GM19239 (cell line): ENCODE data around the gene NUP43.
"Not testable (repeated sequence)": the region's sequence is repeated elsewhere in the genome, so short reads cannot be mapped to it uniquely, and the experiment has no call there.

Experiments
- DNase-seq: peaks from one replicate; pipeline ENCODE4 v3.0.0; 2011; ENCODE audit warnings: low spot score; ENCODE audit not compliant: insufficient read length
- FAIRE-seq: peaks from 2 replicates; lab custom pipeline; 2011; peaks lifted over from hg19 to GRCh38; lab: Jason Lieb, UNC

The NUP43 gene

GRCh38 chr6:149699150-149699549 is 47.2 kb downstream of the NUP43 start:
- DNase-seq (no peak), FAIRE-seq (no peak)

DNA sequence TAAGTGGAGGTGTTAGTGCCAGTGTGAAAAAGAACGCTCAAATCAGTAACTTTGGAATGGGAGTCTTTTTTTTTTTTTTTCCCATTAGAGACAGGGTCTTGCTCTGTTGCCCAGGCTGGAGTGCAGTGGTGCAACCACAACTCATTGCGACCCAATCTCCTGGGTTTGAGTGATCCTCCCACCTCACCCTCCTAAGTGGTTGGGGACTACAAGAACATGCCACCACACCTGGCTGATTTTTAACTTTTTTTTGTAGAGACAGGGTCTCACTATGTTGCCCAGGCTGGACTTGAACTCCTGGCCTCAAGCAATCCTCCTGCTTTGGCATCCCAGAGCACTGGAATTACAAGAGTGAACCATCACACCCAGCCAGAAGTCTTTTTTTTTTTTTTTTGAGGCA is 48.2 kb downstream of the NUP43 start:
- DNase-seq, result no peak
- FAIRE-seq, result peak; percentile 14

- no peak for DNase-seq
- no peak for FAIRE-seq
Measured at GRCh38 chr6:149696901-149697300, 49.4 kb downstream of the NUP43 start.

DNA sequence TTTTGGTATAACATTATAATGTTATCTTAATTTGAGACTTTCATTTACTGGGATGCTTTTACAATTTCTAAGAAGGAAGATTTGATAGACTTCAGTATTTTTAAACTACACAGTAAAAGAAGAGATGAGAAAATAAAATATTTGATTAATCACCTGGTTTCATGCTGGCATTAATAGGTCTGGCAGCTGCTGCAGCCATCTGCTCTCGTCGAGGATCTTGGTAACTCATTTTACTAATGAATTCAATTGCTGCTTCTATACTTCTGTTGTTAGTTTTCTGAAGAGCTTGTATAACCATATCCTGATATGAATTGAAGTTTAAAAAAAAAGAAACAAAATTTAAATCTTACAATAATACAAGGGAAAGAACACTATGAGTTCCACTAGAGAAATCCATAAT is 51.4 kb downstream of the NUP43 start:
- no peak for DNase-seq
- no peak for FAIRE-seq

GRCh38 chr6:149691201-149691600 is 55.1 kb downstream of the NUP43 start:
- DNase-seq (no peak), FAIRE-seq (no peak)

DNA sequence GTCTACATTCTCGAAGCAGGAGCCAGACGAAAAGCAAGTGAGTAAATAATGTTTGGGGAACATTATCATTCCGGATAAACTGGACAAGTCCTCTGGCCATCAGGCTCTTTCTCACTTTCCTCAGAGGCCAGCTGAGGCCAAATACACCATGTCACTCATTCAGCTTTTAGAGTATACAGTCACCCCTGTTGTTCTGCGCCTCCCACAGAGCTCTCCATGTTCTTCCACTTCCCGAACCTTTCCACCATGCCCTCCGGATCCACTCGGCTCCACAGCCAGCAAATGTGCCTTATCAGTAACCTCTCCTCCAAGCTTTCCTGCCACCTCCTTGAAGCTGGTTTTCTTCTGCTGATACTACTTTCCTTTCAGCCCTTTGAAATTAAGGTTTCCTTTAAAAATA is 60.1 kb downstream of the NUP43 start:
- no peak for FAIRE-seq
- no peak for DNase-seq

DNA sequence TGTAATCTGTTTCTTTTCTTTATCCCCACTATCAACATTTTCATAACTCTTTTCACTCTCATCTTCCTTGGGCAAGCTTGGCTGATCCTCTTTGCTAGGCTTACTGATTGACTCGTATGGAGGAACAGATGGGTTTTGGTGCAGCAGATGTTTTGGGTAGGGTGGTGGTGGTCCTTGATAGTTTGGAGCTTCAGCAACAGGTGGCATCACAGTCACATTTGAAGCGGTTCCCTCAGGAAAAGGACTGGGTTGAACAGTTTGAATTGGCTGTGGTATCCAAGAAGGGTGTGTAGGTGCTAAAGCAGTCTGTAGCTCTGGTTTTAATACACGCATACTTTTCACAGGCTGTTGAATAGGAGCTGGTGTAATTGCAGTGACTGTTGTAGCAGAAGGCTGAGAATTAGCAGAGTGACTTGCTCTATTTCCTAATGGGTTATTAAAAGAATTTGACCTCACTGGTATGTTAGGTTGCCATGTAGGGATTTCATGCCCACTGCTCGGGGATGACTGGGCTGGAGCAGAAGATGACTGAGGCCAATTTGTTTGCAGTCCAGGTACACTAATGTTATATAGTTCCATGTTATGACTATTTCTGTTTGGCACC is 63.0 kb downstream of the NUP43 start:
- no peak for DNase-seq
- no peak for FAIRE-seq

- not testable (repeated sequence) for DNase-seq, FAIRE-seq
Measured at GRCh38 chr6:149681845-149682244, 64.5 kb downstream of the NUP43 start.

- DNase-seq (no peak), FAIRE-seq (peak; percentile 37)
Measured at GRCh38 chr6:149681209-149681608, 65.1 kb downstream of the NUP43 start.

- DNase-seq (no peak), FAIRE-seq (no peak)
Measured at GRCh38 chr6:149680503-149680902, 65.8 kb downstream of the NUP43 start.
